Measurements from ENCODE around the gene STRA6.

DNA sequence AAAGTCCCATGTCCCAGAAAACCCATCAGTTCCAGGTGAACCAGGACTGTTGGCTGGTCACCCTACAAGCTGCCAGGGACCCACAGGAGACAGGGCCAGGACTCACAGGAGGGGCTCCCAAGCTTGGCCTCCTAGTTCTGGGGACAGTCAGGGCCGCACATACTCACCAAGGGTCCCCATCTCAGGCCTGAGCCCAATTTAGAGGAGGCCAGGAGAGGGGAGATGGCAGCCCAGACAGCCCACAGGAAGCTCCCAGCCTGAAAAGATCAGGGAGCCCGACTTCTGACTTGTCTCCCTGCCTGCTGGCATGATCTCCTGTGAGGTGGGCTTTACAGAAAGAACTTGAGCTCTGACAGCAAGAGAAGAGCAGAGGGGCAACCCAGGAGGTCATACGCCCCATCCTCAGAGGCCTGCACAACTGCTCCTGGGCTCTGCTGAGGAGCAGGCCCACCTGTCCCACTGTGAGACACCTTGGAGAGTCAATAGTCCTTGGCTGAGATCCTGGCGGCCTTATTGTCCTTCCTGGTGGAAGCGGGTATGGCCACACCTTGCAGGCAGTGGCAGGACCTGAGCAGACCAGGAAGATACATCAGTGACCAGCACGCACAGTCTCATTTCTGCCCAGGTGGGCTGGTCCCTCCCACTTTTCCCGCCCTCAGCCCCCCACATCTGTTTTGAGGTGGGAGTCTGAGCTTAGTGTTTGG lies 31.6 kb downstream of the STRA6 start:
- TF ChIP-seq, protein P1, sequence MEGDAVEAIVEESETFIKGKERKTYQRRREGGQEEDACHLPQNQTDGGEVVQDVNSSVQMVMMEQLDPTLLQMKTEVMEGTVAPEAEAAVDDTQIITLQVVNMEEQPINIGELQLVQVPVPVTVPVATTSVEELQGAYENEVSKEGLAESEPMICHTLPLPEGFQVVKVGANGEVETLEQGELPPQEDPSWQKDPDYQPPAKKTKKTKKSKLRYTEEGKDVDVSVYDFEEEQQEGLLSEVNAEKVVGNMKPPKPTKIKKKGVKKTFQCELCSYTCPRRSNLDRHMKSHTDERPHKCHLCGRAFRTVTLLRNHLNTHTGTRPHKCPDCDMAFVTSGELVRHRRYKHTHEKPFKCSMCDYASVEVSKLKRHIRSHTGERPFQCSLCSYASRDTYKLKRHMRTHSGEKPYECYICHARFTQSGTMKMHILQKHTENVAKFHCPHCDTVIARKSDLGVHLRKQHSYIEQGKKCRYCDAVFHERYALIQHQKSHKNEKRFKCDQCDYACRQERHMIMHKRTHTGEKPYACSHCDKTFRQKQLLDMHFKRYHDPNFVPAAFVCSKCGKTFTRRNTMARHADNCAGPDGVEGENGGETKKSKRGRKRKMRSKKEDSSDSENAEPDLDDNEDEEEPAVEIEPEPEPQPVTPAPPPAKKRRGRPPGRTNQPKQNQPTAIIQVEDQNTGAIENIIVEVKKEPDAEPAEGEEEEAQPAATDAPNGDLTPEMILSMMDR (IDR thresholded peaks at IDR 0.05), result no peak
- TF ChIP-seq EP300 (IDR thresholded peaks at IDR 0.05), result no peak
- no peak for TF ChIP-seq POLR2A (IDR thresholded peaks at IDR 0.05)
